Fibroblast of villous mesenchyme (primary cell): ENCODE data around the gene RFFL. TPM values are rescaled to one million over a fixed set of nuclear protein-coding genes. Genes with fewer than 3 reads are reported as not detected.

Experiments used
- DNase-seq: peaks from one replicate; pipeline ENCODE4 v3.0.0-alpha.2; 2010; ENCODE audit warnings: low read depth
- H3K4me3 ChIP-seq: 2 replicates; pipeline ENCODE4 v1.5.1; 2011; ENCODE audit warnings: low read depth, mild to moderate bottlenecking, low read length
- CTCF ChIP-seq: IDR thresholded peaks from 2 replicates; pipeline ENCODE4 v1.5.1; 2012; ENCODE audit warnings: low read depth, mild to moderate bottlenecking, low read length; ENCODE audit not compliant: insufficient read depth
- total RNA-seq: library from RNA; depleted of rRNA; stranded (reverse); fragments of >200 nt; gene quantifications from 2 replicates; pipeline ENCODE4 v1.2.3, GENCODE V29; 2012

RFFL gene
- total RNA-seq, 1 donor: 15.1 TPM

GRCh38 chr17:35073183-35073790 lies 9.8 kb upstream of the RFFL start:
- TF ChIP-seq CTCF: no peak
- no peak for DNase-seq
- H3K4me3 ChIP-seq: no peak overlapping the region

GRCh38 chr17:35069311-35069710 lies 5.8 kb upstream of the RFFL start:
- TF ChIP-seq CTCF: no peak
- H3K4me3 ChIP-seq: no peak overlapping the region
- DNase-seq: no peak

- TF ChIP-seq CTCF: no peak
- DNase-seq: no peak
- no peak overlapping the region for H3K4me3 ChIP-seq
Observed at GRCh38 chr17:35068249-35068648, 4.7 kb upstream of the RFFL start.

GRCh38 chr17:35065880-35066279 lies 2.4 kb upstream of the RFFL start:
- no peak for DNase-seq
- TF ChIP-seq CTCF: no peak
- H3K4me3 ChIP-seq: no peak overlapping the region

- no peak for TF ChIP-seq CTCF
Observed at GRCh38 chr17:35064516-35065215, 1.2 kb upstream of the RFFL start.

GRCh38 chr17:35062308-35062707 lies 1.2 kb downstream of the RFFL start:
- DNase-seq: no peak
- TF ChIP-seq CTCF: no peak

More at GRCh38 chr17:35064516-35065215, 1.2 kb upstream of the RFFL start:
- DNase-seq: no peak
- H3K4me3 ChIP-seq: no peak overlapping the region

GRCh38 chr17:35057332-35057915 lies 6.1 kb downstream of the RFFL start:
- no peak overlapping the region for H3K4me3 ChIP-seq
- no peak for DNase-seq
- TF ChIP-seq CTCF: no peak

More at GRCh38 chr17:35062308-35062707, 1.2 kb downstream of the RFFL start:
- H3K4me3 ChIP-seq: no peak overlapping the region
